ENCODE results near the gene CRHR1.
"Not testable (repeated sequence)": the region's sequence is repeated elsewhere in the genome, so short reads cannot be mapped to it uniquely, and the experiment has no call there.

The CRHR1 gene

GRCh38 chr17:45850011-45850410 lies 65.9 kb downstream of the CRHR1 start:
- peaks cover 0 to 17% of the 10 kb centered on the region in 2 donors for H3K27me3 ChIP-seq (ENCODE audit: control insufficient read depth in 1 of 2, insufficient read depth in 2 of 2, low read length in 2 of 2)
- H3K4me3 ChIP-seq (ENCODE audit: low read depth in 1 of 2, low read length in 2 of 2) = no peak overlapping the region
- H3K9ac ChIP-seq (ENCODE audit: low read length) = no peak overlapping the region
- H3K4me1 ChIP-seq (ENCODE audit: insufficient read depth, low read length) = no peaks in the 10 kb centered on the region
- no peak overlapping the region for H3K27ac ChIP-seq (ENCODE audit: low read depth, low read length)
- no peaks in the 10 kb centered on the region for H3K36me3 ChIP-seq (ENCODE audit: insufficient read depth, low read length)
- H3K9me3 ChIP-seq (ENCODE audit: low read length) = no peaks in the 10 kb centered on the region

- H3K27ac ChIP-seq (ENCODE audit: low read depth, low read length) = no peak overlapping the region
- no peak overlapping the region for H3K9ac ChIP-seq (ENCODE audit: low read length)
- no peaks in the 10 kb centered on the region for H3K4me1 ChIP-seq (ENCODE audit: insufficient read depth, low read length)
- no peaks in the 10 kb centered on the region for H3K9me3 ChIP-seq (ENCODE audit: low read length)
- peaks cover 0 to 17% of the 10 kb centered on the region in 2 donors for H3K27me3 ChIP-seq (ENCODE audit: control insufficient read depth in 1 of 2, insufficient read depth in 2 of 2, low read length in 2 of 2)
- no peak overlapping the region for H3K4me3 ChIP-seq (ENCODE audit: low read depth in 1 of 2, low read length in 2 of 2)
- no peaks in the 10 kb centered on the region for H3K36me3 ChIP-seq (ENCODE audit: insufficient read depth, low read length)
Observed at GRCh38 chr17:45850468-45850867, 66.3 kb downstream of the CRHR1 start.

DNA sequence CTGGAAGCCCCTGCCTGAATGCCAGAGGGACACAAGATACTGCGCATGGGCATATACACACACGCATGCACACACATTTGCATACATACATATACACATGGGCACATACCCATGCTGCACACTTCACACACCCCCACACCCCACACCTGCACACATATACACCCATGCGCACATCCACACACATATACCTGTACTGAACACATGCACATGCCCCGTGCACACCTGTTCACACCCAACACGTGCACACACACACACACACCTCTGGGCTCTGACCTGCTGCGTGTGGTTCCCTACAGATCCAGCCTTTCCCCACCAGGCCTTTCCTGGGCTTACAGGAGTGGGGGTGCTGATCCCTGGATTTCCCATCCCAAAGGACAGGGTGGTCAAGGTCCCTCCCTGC lies 66.9 kb downstream of the CRHR1 start:
- Histone ChIP-seq H3K4me1 (ENCODE audit: insufficient read depth, low read length) (no peaks in the 10 kb centered on the region), H3K36me3 (ENCODE audit: insufficient read depth, low read length) (no peaks in the 10 kb centered on the region), H3K9me3 (ENCODE audit: low read length) (no peaks in the 10 kb centered on the region), H3K27ac (ENCODE audit: low read depth, low read length) (no peak overlapping the region), H3K4me3 (ENCODE audit: low read depth in 1 of 2, low read length in 2 of 2) (no peak overlapping the region), H3K9ac (ENCODE audit: low read length) (no peak overlapping the region), H3K27me3 (ENCODE audit: control insufficient read depth in 1 of 2, insufficient read depth in 2 of 2, low read length in 2 of 2) (peaks cover 0 to 17% of the 10 kb centered on the region in 2 donors)

DNA sequence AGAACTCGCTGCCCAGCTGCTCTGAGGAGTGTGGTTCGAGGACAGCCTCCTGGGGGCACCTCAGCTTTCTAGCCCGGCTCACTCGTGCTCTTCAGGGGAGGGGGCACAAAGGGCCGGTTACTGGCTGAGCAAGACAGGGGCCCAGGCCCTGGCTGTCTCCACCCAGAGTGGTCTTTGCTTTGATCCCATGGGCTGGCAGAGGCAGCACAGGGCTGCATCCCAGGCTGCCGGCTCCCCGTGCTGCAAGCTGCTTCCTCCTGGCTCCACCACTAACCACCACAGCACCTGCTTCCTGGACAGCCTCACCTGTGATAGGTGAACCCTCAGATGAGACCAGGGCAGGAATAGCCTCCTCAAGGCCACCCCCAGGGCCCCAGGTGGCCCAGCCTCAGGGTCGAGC lies 67.3 kb downstream of the CRHR1 start:
- no peaks in the 10 kb centered on the region for H3K36me3 ChIP-seq (ENCODE audit: insufficient read depth, low read length)
- H3K9ac ChIP-seq (ENCODE audit: low read length) = no peak overlapping the region
- no peaks in the 10 kb centered on the region for H3K4me1 ChIP-seq (ENCODE audit: insufficient read depth, low read length)
- H3K27me3 ChIP-seq (ENCODE audit: control insufficient read depth in 1 of 2, insufficient read depth in 2 of 2, low read length in 2 of 2) = peaks cover 0 to 17% of the 10 kb centered on the region in 2 donors
- no peaks in the 10 kb centered on the region for H3K9me3 ChIP-seq (ENCODE audit: low read length)
- H3K27ac ChIP-seq (ENCODE audit: low read depth, low read length) = no peak overlapping the region
- H3K4me3 ChIP-seq (ENCODE audit: low read depth in 1 of 2, low read length in 2 of 2) = no peak overlapping the region

GRCh38 chr17:45851873-45852272 lies 67.8 kb downstream of the CRHR1 start:
- no peak overlapping the region for H3K9ac ChIP-seq (ENCODE audit: low read length)
- no peak overlapping the region for H3K27ac ChIP-seq (ENCODE audit: low read depth, low read length)
- no peaks in the 10 kb centered on the region for H3K36me3 ChIP-seq (ENCODE audit: insufficient read depth, low read length)
- H3K4me3 ChIP-seq (ENCODE audit: low read depth in 1 of 2, low read length in 2 of 2) = no peak overlapping the region
- H3K9me3 ChIP-seq (ENCODE audit: low read length) = no peaks in the 10 kb centered on the region
- H3K4me1 ChIP-seq (ENCODE audit: insufficient read depth, low read length) = no peaks in the 10 kb centered on the region
- H3K27me3 ChIP-seq (ENCODE audit: control insufficient read depth in 1 of 2, insufficient read depth in 2 of 2, low read length in 2 of 2) = peaks cover 0 to 17% of the 10 kb centered on the region in 2 donors

GRCh38 chr17:45852535-45853297 lies 68.6 kb downstream of the CRHR1 start:
- H3K4me1 ChIP-seq (ENCODE audit: insufficient read depth, low read length) = no peaks in the 10 kb centered on the region
- H3K27me3 ChIP-seq (ENCODE audit: control insufficient read depth in 1 of 2, insufficient read depth in 2 of 2, low read length in 2 of 2) = peaks cover 0 to 17% of the 10 kb centered on the region in 2 donors
- no peak overlapping the region for H3K4me3 ChIP-seq (ENCODE audit: low read depth in 1 of 2, low read length in 2 of 2)
- H3K27ac ChIP-seq (ENCODE audit: low read depth, low read length) = no peak overlapping the region
- no peak overlapping the region for H3K9ac ChIP-seq (ENCODE audit: low read length)
- H3K36me3 ChIP-seq (ENCODE audit: insufficient read depth, low read length) = no peaks in the 10 kb centered on the region
- no peaks in the 10 kb centered on the region for H3K9me3 ChIP-seq (ENCODE audit: low read length)

DNA sequence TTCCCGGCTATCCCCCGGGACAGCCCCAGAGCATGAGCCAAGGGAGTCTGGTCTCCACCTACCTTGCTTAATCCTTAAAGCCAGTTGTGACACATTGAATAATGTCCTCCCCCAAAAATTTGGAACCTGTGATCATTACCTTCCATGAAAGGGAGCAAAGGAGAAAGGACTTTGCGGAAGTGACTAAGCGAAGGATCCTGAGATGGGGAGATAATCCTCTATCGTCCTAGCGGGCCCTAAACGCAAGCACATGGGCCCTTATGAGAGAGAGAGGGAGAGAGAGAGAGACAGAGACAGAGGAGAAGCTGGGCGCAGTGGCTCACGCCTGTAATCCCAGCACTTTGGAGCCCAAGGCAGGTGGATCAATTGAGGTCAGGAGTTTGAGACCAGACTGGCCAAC lies 70.1 kb downstream of the CRHR1 start:
- peaks cover 0 to 17% of the 10 kb centered on the region in 2 donors for H3K27me3 ChIP-seq (ENCODE audit: control insufficient read depth in 1 of 2, insufficient read depth in 2 of 2, low read length in 2 of 2)
- no peaks in the 10 kb centered on the region for H3K36me3 ChIP-seq (ENCODE audit: insufficient read depth, low read length)
- H3K9me3 ChIP-seq (ENCODE audit: low read length) = no peaks in the 10 kb centered on the region
- no peak overlapping the region for H3K9ac ChIP-seq (ENCODE audit: low read length)
- no peaks in the 10 kb centered on the region for H3K4me1 ChIP-seq (ENCODE audit: insufficient read depth, low read length)
- H3K4me3 ChIP-seq (ENCODE audit: low read depth in 1 of 2, low read length in 2 of 2) = no peak overlapping the region
- no peak overlapping the region for H3K27ac ChIP-seq (ENCODE audit: low read depth, low read length)

DNA sequence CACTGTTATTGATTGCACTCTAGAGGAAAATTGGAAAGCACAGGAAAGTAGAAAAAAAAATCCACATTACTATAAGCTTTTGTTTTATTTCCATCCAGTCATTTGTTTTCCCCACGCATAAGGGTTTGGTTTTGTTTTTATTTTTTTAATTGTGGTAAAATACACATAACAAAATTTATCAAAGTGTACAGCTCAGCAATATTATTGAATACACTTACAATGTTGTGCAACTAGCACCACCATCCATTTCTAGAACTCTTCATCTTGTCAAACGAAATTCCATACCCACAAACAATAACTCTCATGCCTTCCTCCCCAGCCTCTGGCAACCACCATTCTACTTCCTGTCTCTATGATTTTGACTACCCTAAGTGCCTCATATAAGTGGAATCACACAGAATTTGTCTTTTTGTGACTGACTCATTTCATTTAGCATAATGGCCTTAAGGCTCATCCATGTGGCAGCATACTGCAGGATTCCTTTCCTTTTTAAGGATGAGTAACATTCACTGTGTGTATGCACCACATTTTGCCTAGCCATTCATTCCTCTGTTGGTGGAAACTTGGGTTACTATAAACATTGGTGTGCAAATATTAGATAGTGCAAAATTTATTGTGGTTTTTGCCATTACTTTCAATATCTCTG lies 71.7 kb downstream of the CRHR1 start:
- Histone ChIP-seq H3K27ac (ENCODE audit: low read depth, low read length) (no peak overlapping the region), H3K9ac (ENCODE audit: low read length) (no peak overlapping the region), H3K4me3 (ENCODE audit: low read depth in 1 of 2, low read length in 2 of 2) (no peak overlapping the region), H3K27me3 (ENCODE audit: control insufficient read depth in 1 of 2, insufficient read depth in 2 of 2, low read length in 2 of 2) (peaks cover 0 to 11% of the 10 kb centered on the region in 2 donors), H3K36me3 (ENCODE audit: insufficient read depth, low read length) (no peaks in the 10 kb centered on the region), H3K4me1 (ENCODE audit: insufficient read depth, low read length) (peaks cover 4% of the 10 kb centered on the region), H3K9me3 (ENCODE audit: low read length) (no peaks in the 10 kb centered on the region)

DNA sequence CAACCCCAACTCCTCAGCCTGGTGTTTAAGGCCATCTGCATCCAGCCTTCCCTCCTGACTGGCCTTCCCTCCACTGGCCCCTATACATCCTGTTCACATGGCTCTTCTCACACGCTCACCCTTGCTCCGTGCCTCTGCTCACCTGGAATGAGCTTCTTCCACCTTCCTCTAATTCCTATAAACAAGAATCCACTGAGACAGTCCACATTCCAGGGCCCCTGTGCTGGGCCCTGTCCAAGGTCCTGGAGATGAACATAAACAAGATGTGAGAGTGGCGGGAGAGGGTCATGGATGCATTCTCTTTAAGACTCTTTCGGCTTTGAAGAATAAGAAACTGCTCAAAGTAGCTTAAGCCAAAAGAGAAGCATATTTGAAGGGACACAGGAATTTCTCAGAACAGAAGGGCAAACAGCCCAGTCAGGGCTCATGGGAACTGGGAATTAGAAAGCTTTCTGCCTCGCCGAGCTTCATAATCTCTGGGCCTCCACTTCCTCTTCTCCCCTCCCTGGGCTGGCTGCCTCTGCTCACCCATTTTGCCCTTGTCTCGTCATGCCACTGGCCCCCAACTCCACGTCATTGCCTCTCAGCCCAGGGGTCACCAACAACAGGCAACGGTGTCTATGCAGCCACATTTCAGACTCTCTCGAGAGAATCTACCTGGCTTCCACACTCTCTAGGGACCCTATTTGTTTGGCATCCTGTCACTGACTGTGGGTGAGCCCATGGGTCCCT lies 74.0 kb downstream of the CRHR1 start:
- Histone ChIP-seq H3K4me1 (ENCODE audit: insufficient read depth, low read length) (peaks cover 7% of the 10 kb centered on the region), H3K9me3 (ENCODE audit: low read length) (no peaks in the 10 kb centered on the region), H3K36me3 (ENCODE audit: insufficient read depth, low read length) (no peaks in the 10 kb centered on the region), H3K4me3 (ENCODE audit: low read depth in 1 of 2, low read length in 2 of 2) (no peak overlapping the region), H3K27ac (ENCODE audit: low read depth, low read length) (no peak overlapping the region), H3K27me3 (ENCODE audit: control insufficient read depth in 1 of 2, insufficient read depth in 2 of 2, low read length in 2 of 2) (no peaks in the 10 kb centered on the region), H3K9ac (ENCODE audit: low read length) (no peak overlapping the region)

DNA sequence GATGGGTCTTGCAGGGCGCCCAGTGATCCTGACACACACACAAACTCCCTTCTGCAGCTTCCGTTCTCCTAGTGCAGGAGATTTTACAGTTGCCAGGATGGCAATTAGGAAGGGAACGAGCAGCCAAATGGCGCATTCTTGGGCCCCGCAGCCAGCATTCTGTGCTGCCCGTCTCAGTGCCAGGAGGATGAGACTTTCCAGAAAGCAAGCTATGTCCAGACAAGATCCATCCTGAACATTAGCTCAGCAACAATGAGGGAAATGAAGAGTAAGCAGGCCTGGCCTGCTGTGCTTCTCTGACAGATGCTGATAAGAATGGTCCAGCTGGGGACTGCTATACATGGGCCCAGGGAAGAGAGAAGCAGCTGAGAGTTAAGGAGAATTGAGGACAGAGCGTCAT lies 77.0 kb downstream of the CRHR1 start:
- no peaks in the 10 kb centered on the region for H3K27me3 ChIP-seq (ENCODE audit: control insufficient read depth in 1 of 2, insufficient read depth in 2 of 2, low read length in 2 of 2)
- no peak overlapping the region for H3K4me3 ChIP-seq (ENCODE audit: low read depth in 1 of 2, low read length in 2 of 2)
- H3K36me3 ChIP-seq (ENCODE audit: insufficient read depth, low read length) = no peaks in the 10 kb centered on the region
- peaks cover 7% of the 10 kb centered on the region for H3K4me1 ChIP-seq (ENCODE audit: insufficient read depth, low read length)
- H3K27ac ChIP-seq (ENCODE audit: low read depth, low read length) = no peak overlapping the region
- no peak overlapping the region for H3K9ac ChIP-seq (ENCODE audit: low read length)
- H3K9me3 ChIP-seq (ENCODE audit: low read length) = no peaks in the 10 kb centered on the region

DNA sequence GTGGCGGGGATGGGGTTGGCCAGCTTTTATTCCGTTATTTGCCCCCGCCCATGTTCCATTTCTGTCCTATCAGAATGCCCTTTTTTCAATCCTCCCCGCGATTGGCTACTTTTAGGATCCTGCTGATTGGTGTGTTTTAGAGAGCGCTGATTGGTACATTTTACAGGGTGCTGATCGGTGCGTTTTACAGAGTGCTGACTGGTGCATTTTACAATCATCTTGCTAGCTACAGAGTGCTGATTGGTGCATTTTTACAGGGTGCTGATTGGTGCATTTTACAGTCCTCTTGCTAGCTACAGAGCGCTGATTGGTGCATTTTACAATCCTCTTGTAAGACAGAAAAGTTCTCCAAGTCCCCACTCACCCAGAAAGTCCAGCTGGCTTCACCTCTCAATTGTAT lies 78.0 kb downstream of the CRHR1 start:
- not testable (repeated sequence) for H3K4me1 ChIP-seq (ENCODE audit: insufficient read depth, low read length); H3K4me3 ChIP-seq (ENCODE audit: low read depth in 1 of 2, low read length in 2 of 2); H3K9ac ChIP-seq (ENCODE audit: low read length); H3K27me3 ChIP-seq (ENCODE audit: control insufficient read depth in 1 of 2, insufficient read depth in 2 of 2, low read length in 2 of 2); H3K9me3 ChIP-seq (ENCODE audit: low read length); H3K36me3 ChIP-seq (ENCODE audit: insufficient read depth, low read length); H3K27ac ChIP-seq (ENCODE audit: low read depth, low read length)

Data from muscle layer of colon (tissue), 2 donors.